ENCODE data around the gene WDR62.

WDR62 gene

DNA sequence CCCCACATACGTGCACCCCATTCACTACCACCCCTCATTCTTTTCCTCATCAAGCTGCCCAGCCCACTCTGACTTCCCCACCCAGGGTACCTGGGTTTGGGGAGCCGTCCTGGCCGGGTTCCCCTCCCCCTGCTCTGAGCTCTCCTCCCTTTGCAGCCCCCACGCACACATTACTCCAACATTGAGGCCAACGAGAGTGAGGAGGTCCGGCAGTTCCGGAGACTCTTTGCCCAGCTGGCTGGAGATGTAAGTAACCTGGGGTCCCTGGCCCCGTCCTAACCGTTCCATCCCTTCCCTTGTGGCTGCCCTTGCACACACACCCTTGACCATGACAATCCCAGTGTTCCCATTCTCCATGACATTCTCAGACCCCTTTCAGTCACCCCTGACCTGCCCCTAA lies 87.8 kb downstream of the WDR62 start:
- no peak for DNase-seq (ENCODE audit: low read depth)

DNA sequence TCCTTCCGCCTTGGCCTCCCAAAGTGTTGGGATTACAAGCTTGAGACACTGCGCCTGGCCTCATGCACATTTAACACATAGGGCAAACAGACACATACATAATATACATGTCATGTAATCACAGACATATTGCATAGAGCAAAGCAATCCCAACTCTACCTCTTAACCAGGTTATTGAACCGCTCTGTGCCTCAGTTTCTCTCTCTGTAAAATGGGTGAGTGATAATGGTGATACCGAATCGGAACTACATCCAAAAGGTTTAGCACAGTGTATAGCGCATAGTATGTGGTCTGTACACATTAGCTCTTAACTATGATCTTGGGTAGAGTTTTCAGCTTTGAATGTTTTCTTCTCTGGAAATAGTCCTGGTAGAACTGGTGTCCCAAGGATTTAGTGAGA lies 89.9 kb downstream of the WDR62 start:
- no peak for DNase-seq (ENCODE audit: low read depth)

DNA sequence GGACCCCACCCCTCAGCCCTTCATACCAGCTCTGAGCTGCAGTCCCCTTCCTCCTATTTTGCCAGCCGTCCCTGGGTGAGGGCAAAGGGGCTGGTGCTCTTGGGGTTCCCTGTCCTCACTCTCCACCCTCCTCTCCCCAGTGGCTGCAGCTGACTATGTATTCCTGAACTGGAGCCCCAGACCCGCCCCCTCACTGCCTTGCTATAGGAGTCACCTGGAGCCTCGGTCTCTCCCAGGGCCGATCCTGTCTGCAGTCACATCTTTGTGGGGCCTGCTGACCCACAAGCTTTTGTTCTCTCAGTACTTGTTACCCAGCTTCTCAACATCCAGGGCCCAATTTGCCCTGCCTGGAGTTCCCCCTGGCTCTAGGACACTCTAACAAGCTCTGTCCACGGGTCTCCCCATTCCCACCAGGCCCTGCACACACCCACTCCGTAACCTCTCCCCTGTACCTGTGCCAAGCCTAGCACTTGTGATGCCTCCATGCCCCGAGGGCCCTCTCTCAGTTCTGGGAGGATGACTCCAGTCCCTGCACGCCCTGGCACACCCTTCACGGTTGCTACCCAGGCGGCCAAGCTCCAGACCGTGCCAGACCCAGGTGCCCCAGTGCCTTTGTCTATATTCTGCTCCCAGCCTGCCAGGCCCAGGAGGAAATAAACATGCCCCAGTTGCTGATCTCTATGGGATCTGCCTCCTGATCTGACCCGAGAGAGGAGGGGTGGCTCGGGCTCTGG lies 95.1 kb downstream of the WDR62 start:
- DNase-seq (ENCODE audit: low read depth): no peak

DNA sequence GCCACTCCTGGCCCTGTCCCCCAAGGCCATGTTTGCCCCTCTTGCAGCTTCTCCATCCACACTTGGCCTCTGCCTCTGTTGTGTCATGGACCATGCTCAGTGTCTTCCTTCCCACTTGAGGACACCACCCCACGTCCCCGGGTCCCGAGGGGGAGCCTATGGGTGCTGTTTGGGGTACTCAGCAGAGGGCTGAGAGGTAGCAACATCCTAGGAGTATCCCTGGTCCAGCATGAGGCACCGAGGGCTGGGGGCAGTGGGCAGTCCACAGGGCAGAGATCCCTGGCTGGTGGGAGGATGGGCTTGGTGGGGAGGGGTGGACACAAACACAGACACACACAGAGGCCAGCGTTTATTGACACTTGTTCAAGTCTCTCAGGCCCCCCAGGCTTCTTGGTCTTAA lies 95.9 kb downstream of the WDR62 start:
- DNase-seq (ENCODE audit: low read depth): no peak

DNA sequence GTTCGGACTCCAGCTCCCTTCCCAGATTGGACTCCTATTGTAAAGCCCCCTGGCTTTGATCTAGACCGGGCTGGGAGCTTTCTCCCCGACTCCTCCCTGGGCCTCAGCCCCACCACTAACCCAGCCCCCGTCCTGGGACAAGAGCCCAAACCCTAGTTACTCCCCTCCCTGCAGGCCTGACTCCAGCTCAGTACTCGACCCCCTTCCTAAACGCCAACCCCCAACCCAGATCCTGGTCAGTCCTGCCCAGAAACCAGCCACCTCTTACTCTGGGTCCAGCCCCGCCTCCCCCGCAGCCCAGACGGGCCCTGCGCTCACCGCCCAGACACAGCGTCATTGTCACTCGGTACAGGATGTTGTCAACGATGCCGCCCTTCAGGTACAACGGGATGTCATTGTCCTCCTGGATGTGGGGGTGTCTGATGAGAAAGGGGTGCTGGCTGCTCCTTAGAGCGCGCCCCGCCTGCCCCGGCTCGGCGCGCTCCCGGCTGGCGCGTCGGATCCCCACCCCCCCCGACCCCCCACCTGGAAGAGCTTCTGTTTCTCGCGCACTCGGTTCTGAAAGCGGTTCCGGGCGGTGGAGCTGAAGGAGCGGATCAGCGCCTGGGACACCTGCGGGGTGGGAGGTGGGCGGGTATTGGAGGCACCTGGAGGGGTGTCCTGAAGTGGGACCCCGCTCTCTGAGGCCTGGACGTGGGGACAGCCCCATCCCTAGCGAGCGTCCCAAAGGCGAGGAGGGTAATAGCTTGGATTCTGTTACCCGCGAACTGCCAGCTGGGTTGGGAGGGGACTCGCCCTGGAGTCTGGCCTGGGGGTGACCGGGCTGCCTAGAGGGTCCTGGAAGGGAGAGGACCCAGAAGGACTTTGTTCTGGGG lies 96.7 kb downstream of the WDR62 start:
- DNase-seq (ENCODE audit: low read depth): no peak

DNA sequence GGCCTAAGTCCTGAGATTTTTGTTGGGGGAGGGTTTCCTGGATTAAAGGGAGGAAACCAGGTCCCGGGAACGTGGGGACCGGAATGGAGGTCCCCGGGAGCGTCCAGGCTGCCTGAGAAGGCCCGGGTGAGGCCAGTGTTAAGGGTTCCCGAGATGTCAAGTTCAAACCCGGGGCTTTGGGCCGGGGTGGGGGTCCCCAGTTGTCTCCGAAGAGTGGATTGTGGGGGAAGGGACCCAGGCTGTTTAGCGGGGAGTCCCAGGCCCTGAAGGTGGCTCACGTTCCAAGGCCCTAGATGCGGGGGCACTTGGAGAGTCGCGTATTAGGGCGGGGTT lies 97.3 kb downstream of the WDR62 start:
- DNase-seq (ENCODE audit: low read depth): no peak

DNA sequence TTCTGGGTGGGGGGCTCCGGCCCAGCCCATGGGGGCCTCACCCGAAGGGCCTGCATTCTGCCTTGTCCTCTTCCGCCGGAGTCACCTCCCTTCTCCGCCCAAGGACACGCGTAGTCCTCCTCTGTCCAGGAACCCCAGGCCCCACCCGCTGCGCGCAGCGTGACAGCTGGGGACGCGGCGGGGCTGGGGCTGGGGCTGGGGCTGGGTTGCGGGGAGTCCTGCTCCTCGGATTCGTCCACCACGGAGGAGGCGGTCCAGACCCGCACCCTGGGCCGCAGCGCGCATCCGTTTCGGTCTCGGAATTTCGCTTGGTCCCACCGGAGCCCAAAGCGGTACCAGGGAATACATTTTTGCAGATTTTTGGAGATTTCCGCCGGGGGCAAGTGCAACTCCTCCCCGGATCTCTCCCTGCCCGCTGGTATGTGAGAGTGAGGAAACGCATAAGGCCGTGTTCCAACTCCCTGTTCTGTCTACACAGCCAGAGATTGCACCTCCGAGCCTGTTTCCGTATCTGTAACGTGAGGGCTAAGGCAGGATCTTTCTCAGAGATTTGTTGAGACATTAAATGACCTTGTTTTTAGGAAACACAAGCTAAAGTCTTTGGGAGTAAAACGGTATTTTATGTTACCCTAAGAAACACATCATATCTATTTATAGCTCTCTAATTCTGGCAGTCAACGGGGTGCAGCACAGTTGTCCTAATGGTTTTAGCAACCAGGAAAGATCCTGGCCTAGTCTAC lies 97.8 kb downstream of the WDR62 start, which contains the start of gene COX7A1:
Gene COX7A1 (minus strand): TSS at position 96 of the 740 bp plus-strand sequence. CDS start 40 bp downstream, at position 56.
- DNase-seq (ENCODE audit: low read depth): no peak

DNA sequence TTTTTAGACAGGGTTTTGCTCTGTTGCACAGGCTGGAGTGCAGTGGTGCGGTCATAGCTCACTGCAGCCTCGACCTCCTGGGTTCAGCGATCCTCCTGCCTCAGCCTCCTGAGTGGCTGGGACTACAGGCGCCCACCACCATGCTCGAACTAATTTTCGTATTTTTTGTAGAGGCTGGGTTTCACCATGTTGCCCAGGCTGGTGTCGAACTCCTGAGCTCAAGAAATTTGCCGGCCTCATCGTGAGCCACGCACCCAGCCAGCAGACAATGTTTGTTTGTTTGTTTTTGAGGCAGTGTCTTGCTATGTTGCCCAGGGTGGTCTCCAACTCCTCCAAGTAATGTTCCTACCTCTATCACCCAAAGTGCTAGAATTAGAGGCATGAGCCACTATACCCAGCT lies 98.4 kb downstream of the WDR62 start:
- DNase-seq (ENCODE audit: low read depth): no peak
